HS-27A (cell line): ENCODE results near the gene CBLN1.

Experiments used
- DNase-seq: peaks from one replicate; pipeline ENCODE4 v3.0.0-alpha.2; 2012; ENCODE audit warnings: low read depth, missing footprints

The CBLN1 gene

DNA sequence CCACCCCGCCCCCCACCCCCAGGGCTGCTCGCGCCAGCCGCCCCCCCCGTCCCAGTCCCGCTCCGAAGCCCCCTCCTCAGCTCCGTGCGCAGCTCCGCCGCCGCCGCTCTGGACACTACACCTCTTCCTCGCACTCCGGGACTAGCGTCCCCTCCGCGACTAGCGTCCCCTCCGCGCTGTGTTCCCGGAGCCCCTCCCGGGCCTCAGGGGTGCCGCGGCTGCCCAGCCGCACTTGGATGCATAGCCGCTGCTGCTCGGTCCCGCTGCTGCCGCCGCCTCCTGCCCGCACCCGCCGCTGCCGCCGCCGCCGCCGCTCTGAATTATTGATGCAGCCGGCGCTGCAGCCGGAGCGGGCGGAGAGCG, at the start of gene CBLN1:
TSS of gene CBLN1 (minus strand) at position 359 of the 363 bp plus-strand sequence. CDS start 373 bp downstream, outside the sequence.
- no peak for DNase-seq

DNA sequence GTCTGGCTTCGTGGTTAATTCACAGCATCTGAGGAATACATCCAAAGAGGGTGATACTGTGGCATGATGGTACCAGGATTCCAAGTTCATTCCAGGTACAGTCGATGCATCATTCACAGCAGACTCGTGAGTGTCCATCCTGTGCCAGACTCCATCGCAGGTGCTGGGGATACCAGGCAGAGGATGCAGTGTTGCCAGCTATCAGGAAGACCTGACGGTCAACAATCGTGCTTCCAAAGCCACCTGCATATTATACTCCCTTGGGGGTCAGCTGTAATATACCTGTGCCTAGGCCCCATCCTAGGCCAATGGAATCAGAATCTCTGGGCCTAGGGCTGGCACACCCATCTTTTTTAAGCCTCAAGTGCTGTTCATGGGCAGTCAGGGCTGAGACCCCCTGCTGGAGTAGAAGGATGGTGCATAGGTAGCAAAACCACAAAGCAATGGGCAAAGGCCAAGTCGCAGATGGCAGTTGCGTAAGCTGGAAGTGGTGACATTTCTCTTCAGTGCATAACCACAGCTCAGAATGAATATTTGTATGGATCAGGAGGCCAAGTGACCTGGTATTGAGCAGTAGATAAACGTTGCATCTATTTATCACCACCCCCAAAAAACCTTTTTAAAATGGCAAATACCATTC, 49.0 kb upstream of the CBLN1 start:
- DNase-seq: no peak

DNA sequence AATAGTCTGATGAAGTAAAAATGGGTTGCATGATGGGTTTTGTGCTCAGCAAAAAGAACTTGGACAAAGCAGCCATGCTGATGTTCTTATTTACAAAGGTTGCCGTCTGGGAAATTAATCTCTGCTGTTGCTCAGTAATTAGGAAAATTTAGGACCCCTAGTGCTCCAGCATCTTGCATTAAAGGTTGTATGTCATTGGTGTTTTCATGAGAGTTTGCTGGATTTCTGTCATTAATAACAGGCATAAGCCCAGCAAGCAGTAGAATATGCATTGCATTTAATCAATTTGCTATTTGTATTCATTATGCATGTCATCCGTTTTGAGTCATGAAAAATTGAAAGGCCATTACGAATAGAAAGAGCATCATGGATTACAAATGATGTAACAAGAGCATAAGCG, 46.7 kb upstream of the CBLN1 start:
- no peak for DNase-seq

DNA sequence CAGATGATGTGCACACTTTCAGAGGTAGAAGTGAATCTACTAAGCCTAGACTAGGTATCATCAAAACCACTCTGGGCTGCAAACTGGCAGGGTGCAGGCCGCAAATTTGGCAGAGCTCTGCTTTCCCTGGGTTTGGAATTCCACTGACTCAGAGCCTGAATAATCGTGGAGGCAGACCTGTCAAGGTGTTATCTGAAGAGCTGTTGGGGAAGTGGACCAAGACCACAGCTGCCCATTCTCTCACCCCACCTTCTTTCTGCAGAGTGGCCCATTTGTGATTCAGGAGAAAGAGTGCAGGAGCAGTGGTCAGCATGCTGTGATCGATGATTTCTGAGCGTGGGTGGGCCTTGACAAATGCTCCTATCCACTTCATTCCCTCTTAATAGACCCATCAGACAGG, 45.8 kb upstream of the CBLN1 start:
- DNase-seq: no peak

DNA sequence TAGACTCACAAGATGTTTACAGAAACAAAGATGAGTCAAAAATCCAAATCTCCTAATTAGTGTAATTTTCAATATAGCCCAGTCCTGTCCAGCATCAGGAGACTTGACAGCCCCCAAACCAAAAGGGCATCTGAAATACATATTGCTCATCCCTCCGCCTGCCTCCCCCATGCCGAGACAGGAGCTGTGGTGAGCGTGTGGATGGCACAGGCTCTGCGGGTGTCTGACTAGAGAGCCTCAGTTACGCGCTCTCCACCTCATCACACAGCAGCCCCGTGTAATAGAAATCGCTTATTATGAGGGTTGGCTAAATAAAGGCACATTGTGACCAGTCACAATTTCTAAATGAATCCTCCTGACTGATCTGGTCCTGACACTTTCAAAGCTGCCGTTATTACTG, 43.1 kb upstream of the CBLN1 start:
- DNase-seq: no peak

DNA sequence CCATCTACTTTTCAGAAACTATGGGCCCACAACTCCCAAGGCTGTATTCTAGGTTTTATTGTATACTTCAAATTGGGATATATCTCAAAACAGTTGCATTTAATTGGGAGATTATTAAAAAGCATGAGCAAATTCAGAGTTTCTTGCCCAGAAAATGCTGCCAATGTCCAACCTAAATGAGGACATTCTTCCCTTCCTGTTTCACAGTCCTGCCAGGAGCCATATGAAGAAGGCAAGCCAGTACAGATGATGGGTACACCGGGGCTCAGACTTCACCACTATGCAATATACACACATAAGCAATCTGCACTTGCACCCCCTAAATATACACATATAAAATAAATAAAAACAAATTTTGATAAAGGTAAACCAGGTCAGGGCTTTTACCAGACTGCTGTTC, 34.0 kb upstream of the CBLN1 start:
- no peak for DNase-seq

DNA sequence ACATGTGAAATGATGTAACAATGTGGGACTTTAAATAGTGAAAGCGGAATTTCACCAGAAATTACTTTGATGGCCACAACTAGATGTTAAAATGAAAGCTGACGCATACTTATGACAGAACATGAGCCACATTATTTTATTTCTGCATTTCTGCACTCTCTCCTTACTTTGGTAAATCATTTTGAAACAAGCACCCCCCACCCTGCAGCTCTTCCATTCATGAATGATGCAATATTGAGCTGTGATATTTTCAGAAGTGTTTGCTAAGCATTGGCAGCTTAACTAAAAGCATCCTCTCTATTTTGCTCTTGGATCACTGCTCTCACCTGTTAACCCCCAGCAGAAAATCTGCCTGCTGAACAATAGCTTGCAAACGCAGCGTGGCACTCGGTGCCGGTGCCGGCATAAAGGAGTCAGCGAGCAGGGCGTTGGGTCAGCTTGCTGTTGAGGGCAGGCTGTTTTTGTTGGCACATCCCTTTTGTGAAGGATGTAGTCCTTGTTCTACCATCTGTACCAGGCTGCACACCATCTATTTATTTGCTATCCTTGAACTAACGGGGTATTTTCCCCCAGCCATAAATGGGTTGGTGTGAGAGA, 30.8 kb upstream of the CBLN1 start:
- DNase-seq: no peak

DNA sequence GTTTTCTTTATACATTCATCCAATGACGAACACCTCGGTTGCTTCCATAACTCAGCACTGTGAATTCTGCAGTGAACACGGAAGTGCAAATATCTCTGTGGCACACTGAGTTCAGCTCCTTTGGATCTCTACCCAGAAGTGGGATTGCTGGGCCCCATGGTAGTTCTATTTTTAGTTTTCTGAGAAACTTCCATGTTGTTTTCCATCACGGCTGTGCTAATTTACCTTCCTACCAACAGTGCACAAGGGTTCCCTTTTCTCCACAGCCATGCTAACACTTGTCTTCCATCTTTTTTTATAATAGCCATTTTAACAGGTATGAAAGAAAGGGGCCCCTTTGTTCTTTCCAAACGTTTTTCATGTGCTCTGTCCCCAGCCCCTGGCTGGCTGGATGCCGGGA, 30.2 kb upstream of the CBLN1 start:
- no peak for DNase-seq

DNA sequence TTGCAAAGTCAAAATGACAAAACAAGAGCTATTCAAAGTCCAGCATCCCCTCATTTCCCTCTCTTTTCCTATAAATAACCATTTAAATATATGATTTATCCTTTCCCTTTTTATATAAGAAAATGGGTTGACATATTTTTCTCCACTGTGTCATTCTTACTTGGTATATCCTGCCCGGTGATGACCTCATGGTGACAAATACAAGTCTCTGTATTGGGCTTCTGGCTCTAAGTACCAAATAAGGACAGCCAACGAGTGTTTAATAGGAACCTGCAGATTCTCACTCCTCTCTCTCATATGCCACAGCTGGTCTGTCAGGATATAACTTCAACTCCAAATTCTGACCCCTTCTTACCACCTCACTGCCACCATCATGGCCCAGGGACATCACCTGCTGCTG, 25.5 kb upstream of the CBLN1 start:
- no peak for DNase-seq

DNA sequence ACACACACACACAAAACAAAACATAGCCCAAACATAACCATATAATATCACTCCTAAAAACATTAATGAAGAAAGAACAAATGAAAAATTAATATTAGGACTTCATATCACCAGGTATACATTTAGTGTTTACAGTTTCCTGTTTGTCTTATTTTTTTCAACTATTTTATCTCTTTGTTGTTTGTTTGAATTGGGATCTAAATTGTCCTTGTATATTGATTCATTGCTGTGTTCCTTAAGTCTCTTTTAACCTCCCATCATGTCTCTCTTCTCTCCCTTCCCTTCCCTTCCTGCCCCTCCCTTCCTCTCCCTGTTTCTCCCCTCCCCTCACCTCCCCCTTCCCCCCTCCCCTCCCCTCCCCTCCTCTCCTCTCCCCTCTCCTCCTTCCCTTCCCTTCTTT, 23.8 kb upstream of the CBLN1 start:
- no peak for DNase-seq

DNA sequence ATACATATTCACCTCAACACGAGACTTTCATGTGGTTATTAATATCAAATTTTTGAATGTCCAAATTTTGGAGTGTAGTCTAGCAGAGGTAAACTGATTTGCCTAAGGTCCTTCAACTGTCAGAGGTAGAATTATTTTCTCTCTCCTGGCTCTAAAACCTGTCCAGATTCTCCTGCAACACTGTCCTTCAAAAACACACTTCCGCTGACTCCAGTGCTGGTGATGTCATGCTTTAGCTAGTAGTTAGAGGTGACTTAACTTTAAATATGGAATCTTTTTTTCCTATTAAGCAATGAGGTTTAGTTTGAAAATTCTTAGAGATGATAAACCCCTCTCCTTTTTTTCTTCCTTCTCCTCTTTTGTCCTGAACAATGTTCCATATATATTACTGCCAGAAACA, 10.8 kb upstream of the CBLN1 start:
- DNase-seq: no peak

DNA sequence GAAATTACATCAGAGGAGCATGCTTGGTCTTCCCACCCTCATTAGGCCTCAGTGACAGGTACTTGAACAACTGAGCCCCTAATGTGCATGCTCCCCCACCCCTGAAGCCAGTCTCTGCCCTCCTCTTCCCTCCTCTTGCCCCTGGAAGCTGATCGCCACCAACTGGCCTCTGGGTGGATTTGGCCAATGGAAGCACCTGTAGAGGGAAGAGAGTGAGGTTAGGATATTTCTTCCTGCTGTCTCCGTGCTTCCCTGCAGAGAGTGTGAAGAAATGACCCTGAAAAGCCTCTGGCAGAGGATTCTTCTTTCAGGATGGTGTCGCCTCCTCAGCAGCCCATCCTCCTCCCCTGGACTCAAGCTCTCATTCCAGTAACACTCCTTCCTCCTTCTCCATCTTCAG, 5.9 kb upstream of the CBLN1 start:
- DNase-seq: no peak

DNA sequence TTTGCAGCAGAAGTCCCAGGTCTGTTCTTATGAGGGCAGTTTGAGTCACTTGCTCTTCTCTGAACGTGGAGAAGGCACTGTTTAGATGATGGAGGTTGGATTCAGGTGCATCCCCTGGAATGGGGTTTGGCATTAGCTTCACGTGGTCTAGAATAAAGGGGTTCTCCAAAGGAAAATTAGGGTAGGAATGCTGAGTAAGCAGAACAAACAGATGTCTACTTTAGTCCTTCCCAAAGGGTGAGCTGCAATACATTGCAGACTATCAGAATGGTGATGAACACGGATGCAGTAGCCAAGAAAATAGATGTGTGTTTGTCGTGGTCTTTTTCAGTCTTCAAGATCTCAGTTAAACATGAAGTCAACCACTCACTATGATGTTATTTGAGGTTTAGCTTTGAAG, 3.3 kb upstream of the CBLN1 start:
- no peak for DNase-seq

DNA sequence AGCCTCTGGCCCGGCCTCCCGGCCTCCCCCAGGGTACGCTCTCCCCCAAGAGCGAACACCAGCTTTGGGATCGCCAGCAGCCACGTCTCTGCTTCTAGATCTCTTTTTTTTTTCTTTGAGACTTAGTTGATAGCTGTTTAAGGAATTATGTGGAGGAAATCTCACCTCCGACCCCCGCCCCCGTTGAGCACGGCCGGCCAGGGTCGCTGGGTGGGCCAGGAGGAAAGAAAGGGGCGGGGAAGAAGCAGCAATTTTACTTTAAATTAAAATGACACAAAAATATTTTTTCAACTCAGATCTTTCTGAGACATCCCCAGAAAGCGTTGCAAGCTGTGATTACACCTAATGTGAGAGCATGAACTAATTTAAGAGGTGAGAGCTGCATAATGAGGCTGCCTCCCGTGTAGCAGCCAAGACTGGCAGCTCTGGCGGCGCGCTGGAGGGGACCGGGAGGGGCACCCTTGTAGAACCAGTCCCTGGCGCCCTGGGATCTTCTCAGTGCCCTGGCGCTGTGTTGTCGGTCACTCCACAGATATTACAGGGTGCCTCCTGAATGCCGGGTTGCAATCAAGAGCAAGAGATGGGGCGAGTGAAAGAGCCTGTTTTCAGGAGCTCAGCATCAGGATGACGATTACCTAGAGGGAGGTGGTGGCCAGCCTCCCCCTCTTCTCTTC, 1.9 kb upstream of the CBLN1 start:
- no peak for DNase-seq

DNA sequence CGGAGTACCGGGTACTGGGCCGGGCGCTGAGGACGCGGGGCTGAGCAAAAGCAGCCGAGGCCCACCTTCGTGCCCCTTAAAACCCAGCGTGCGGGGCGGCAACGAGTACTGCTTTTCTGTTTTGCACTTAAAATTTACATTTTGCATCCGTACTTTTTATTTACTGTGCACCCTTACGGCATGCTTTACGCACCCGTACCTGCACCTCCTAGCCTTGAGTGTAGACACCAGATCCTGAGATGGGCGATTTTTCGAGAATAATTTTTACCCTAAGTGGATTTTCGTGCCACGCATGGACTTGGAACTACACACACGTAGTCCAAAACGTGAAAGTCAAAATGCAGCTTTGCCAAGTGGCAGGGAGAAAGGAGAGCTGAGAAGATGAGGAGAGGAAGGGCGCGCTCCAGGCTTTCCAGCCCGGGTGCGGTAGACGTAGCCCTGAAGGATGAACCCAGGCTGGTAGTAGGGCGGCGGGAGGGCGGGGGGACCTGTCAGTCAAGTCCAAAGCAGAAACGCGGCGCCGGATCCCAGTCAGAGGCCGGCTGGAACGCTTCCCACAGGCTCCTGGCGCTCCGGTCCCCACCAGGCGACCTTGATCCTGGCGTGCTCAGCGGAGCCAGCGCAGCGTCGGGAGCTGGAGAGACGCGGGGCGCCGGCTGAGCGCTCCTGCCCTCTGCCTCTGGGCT, 1.2 kb upstream of the CBLN1 start:
- DNase-seq: no peak

DNA sequence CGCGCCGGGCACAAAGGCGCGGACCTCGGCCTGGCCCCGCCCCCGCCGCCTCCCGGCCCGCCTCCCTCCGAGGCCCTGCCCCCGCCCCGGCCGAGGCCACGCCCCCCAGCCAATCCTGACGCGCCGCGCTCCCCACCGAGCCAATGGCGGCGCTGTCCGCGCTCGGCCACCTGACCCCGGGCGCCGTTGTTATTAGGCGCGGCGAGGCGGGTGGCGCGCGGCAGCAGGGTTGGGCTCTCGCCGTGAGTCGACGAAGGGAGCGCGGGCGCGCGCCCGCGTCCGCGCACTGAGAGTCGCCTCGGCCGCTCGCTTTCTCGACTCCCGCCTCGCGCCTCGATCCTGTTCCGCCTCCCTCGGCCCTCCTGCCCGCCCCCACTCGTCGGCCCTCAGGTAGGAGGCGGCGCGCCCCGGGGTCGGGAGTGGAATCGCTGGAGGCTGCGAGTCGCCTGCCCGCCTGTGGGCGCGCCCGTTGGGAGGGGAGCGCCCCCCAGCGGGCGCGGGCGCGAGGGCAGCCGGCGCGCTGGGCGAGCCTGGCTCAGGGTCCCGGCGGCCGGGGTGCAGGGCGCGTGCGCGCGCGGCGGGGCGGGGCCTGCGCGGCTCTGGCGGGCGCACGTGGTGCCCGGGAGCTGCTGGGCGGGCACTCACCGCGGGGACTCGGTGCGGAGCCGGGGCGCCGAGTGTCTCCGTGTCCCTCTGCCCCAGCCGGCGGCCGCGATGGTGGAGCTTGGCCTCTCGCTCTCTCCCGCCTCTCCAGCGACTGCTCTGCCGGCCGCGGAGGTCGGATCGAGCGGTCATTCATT, 405 bp upstream of the CBLN1 start:
- DNase-seq: no peak

DNA sequence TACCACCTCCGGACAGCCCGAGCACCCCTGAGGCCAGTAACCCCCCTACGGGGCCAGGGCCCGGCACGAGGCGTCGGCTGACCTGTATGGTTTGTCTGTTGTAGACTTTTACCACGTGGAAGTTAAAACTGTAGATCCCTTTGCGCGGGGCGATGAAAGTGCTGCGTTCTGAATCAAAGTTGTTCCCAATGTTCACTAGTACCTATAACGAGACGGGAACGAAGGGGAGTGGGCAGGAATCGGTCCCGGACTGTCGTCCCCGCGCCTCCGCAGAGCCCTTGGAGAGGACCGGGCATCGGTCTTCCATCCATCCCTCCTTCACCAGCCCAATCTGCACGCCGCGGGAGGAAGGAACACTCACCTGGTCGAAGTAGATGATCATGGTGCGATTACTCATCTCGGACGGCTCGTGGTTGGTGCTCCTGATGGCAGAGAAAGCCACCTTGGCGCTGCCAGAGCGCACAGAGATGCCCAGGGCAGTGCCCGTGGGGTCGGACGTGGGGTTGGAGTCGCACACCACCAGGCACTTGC, 732 bp downstream of the CBLN1 start:
- DNase-seq: no peak

DNA sequence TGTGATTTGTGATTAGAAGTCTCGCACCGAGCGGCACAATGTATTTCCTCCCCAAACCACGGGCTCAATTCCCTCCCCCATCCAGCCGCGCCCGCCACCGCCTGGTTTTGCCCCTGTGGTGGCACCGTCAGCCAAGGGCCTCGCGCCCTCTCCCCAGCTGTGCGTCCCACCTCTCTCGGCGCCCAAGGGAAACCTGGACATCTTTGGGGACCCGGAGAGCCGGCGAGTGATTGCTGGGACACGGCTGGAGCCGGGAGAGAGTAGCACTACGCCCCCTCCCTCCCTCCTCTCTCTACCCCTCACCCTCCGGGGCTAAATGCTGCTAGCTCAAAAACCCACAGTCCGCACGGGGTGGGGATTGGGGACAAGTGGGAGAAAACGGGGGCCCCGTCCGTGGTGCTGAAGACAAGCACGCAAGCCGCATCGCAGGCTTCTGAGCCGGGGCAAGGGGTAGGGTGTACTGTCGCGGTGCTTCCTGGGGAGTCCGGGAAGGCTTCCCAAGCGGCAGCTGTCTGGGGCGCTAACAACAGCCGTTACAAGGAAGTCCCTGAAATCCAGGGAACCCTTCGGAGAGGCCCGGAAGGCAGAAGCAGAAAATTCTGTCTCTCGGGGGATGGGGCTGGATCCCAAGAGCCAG, 1.4 kb downstream of the CBLN1 start:
- DNase-seq: no peak

DNA sequence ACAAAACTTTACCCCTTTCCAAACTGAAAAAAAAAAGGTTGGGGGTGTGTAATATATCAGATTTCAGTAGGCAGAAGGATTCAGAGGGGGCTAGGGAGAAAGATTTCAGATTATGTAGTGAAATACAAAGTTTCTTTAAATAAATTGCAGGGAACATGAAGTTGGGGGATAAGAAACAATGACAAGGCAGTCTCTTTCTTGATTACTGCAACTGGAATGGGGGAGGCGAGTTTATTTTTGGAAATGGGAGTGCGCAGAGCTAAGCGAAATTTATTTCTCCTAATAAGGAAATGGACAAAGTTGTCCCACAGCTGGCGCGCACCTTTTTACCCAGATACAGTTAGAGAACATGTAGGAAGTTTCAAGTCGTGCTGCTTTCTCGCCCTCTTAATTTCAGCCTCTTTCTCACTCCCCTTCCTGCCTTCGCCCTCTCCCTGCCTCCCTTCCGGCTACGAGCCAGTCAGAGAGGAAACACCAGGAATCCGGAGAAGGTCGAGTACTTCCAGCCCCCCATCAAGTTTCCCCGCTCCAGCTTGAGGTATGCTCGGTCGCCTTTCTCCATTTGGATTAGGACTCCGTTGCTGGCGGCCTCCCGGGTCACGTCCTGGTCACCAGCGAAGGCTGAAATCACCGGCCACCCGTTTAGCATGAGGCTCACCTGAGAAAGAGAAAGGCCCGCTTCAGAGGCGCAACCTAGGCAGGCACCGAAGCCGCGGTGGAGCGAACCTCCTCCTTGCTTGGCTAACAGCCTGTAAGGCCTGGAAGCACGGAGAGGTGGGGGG, 2.5 kb downstream of the CBLN1 start:
- DNase-seq: no peak

DNA sequence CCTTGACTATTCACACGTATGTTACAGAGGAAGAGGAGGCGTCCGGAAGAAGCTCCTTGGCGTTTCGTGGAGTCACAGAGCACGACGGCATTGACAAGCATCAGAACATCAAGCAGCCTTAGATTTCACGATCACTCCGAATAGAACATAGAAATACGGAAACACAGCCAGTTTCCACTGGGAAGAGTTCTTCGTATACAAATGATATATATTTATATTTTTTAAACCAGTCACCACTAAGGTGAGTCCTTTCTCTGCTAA, 3.1 kb downstream of the CBLN1 start:
- no peak for DNase-seq
